PC-9 (cell line): Measurements from ENCODE around the gene PHKG2. TPM values are rescaled to one million over a fixed set of nuclear protein-coding genes. Genes with fewer than 3 reads are reported as not detected.

ENCODE experiments used
- BruUV-seq: library from RNA; stranded (reverse); fragments of 400-500 nt; replicated peaks from 2 replicates; lab custom pipeline; 2021; lab: Mats Ljungman, UMichigan
- CTCF ChIA-PET: fragments of 300-600 bp; sonication (Branson Sonifier 250); formaldehyde crosslinking; loops from one replicate; lab custom pipeline; 2022; ENCODE audit warnings: antibody characterized with exemption; lab: Charles Lee
- POLR2A ChIA-PET: fragments of 300-600 bp; sonication (Branson Sonifier 250); formaldehyde crosslinking; loops from one replicate; lab custom pipeline; 2022; ENCODE audit warnings: antibody characterized with exemption; ENCODE audit not compliant: unreplicated experiment; lab: Charles Lee
- DNase-seq, 2 experiments: peaks; one replicate each; pipeline versions ENCODE4 v3.0.0 to v3.0.0-alpha.2; 2015 to 2022; ENCODE audit warnings: mixed read lengths in 1 of 2
- H2AFZ ChIP-seq: fragments of 200-600 bp; sonication (generic); 2 replicates; pipeline ENCODE4 v1.8.1; 2017; ENCODE audit warnings: antibody characterized with exemption
- H3F3A ChIP-seq: fragments of 200-600 bp; sonication (generic); 2 replicates; pipeline ENCODE4 v1.8.1; 2017; ENCODE audit warnings: antibody characterized with exemption, mild to moderate bottlenecking, low read depth; ENCODE audit not compliant: insufficient read depth
- H3K27ac ChIP-seq: fragments of 200-600 bp; sonication (generic); 2 replicates; pipeline ENCODE4 v1.6.1; 2016; ENCODE audit warnings: mixed run types
- H3K27me3 ChIP-seq: fragments of 200-600 bp; sonication (generic); 2 replicates; pipeline ENCODE4 v1.6.1; 2016; ENCODE audit warnings: low read depth, mixed run types; ENCODE audit not compliant: insufficient read depth
- H3K36me3 ChIP-seq: fragments of 200-600 bp; sonication (generic); 2 replicates; pipeline ENCODE4 v1.6.1; 2016; ENCODE audit warnings: low read depth, mixed run types
- H3K4me1 ChIP-seq: fragments of 200-600 bp; sonication (generic); replicated peaks from 2 replicates; pipeline ENCODE4 v1.6.1; 2016; ENCODE audit warnings: mixed run types; ENCODE audit not compliant: insufficient read depth
- H3K4me2 ChIP-seq: fragments of 200-600 bp; sonication (generic); 2 replicates; pipeline ENCODE4 v1.6.1; 2017; ENCODE audit warnings: mixed run types
- H3K4me3 ChIP-seq: fragments of 200-600 bp; sonication (generic); 2 replicates; pipeline ENCODE4 v1.6.1; 2016; ENCODE audit warnings: mixed run types
- H3K79me2 ChIP-seq: fragments of 200-600 bp; sonication (generic); 2 replicates; pipeline ENCODE4 v1.6.1; 2017; ENCODE audit warnings: low read depth, mixed run types
- H3K9me2 ChIP-seq: fragments of 200-600 bp; sonication (generic); 2 replicates; pipeline ENCODE4 v1.8.1; 2017; ENCODE audit warnings: mild to moderate bottlenecking; ENCODE audit not compliant: insufficient read depth
- H3K9me3 ChIP-seq: fragments of 200-600 bp; sonication (generic); 2 replicates; pipeline ENCODE4 v1.8.1; 2016; ENCODE audit warnings: low read depth; ENCODE audit not compliant: insufficient read depth
- H4K20me1 ChIP-seq: fragments of 200-600 bp; sonication (generic); 2 replicates; pipeline ENCODE4 v1.8.1; 2017; ENCODE audit not compliant: insufficient read depth
- CTCF ChIP-seq: fragments of 200-600 bp; sonication (generic); conservative IDR thresholded peaks from 2 replicates; pipeline ENCODE4 v1.6.1; 2017; ENCODE audit warnings: mixed run types, antibody characterized with exemption, mild to moderate bottlenecking, moderate library complexity
- EZH2 ChIP-seq: fragments of 200-600 bp; sonication (generic); IDR thresholded peaks from 2 replicates; pipeline ENCODE4 v1.8.0; 2017; ENCODE audit warnings: antibody characterized with exemption, low read depth
- intact Hi-C: fragments of 100-400 bp; cut with micrococcal nuclease; formaldehyde crosslinking; loops from one replicate; pipeline ENCODE4 v1.10.0; 2022; ENCODE audit not compliant: unreplicated experiment
- total RNA-seq: library from RNA; stranded (reverse); gene quantifications from 2 replicates; pipeline ENCODE4 v1.2.3, GENCODE V29; 2021

The PHKG2 gene
- total RNA-seq, 1 experiment from 2014 or later: 66.1 TPM

- no peak overlapping the region for H3K27ac ChIP-seq
- peaks cover 16% of the 10 kb centered on the region for H3K36me3 ChIP-seq
- peaks cover 3% of the 10 kb centered on the region for H3K79me2 ChIP-seq
- no TSS peak for BruUV-seq
- no peaks in the 10 kb centered on the region for H3K27me3 ChIP-seq
- H3K4me1 ChIP-seq: peaks cover 8% of the 10 kb centered on the region; the same call in 1 of the 2 replicates
- intact Hi-C loops: loop anchor here (5.0 kb wide), 2 partner anchors 32 to 38 kb away; a partner anchor contains a TSS
- H2AFZ ChIP-seq: no peak overlapping the region
- 0 out of 2 replicates have a peak, but pooled peaks cover 3% of the 10 kb centered on the region for H4K20me1 ChIP-seq
- peak overlapping the region; percentile 93 for H3K4me2 ChIP-seq
- H3K9me3 ChIP-seq: no peaks in the 10 kb centered on the region
- peaks cover 44% of the 10 kb centered on the region; the same call in 1 of the 2 replicates for H3F3A ChIP-seq
- ChIA-PET POLR2A (interaction anchor here (0.6 to 1.5 kb wide), 4 partner anchors 26 to 43 kb away, joined by 3 to 6 read pairs (median 4); partner anchors contain the start of gene PHKG2), CTCF (interaction anchor here (0.9 kb wide), 1 partner anchor 167 kb away, joined by 4 read pairs; no protein-coding TSS in a partner anchor)
- TF ChIP-seq CTCF (no peak), EZH2 (no peak)
- H3K9me2 ChIP-seq: no peaks in the 10 kb centered on the region
- no peak for DNase-seq
- peak overlapping the region; percentile 84; the same call in 1 of the 2 replicates for H3K4me3 ChIP-seq
Measured at GRCh38 chr16:30774367-30775130, 26.3 kb downstream of the PHKG2 start.

- peaks cover 45% of the 10 kb centered on the region; the same call in 1 of the 2 replicates for H3F3A ChIP-seq
- H3K4me3 ChIP-seq: peak overlapping the region; percentile 84
- peak overlapping the region; percentile 93 for H3K4me2 ChIP-seq
- peaks cover 3% of the 10 kb centered on the region for H3K79me2 ChIP-seq
- peaks cover 13% of the 10 kb centered on the region; the same call in 1 of the 2 replicates for H3K36me3 ChIP-seq
- no peak overlapping the region for H3K27ac ChIP-seq
- no TSS peak for BruUV-seq
- 0 out of 2 replicates have a peak, but pooled peaks cover 3% of the 10 kb centered on the region for H4K20me1 ChIP-seq
- no peak overlapping the region for H2AFZ ChIP-seq
- TF ChIP-seq EZH2: no peak
- TF ChIP-seq CTCF: no peak
- DNase-seq: no peak
- POLR2A ChIA-PET: interaction anchor here (0.6 to 1.5 kb wide), 3 partner anchors 27 to 42 kb away, joined by 4 to 6 read pairs (median 5); partner anchors contain the start of gene PHKG2
- no peaks in the 10 kb centered on the region for H3K9me2 ChIP-seq
- no peaks in the 10 kb centered on the region for H3K27me3 ChIP-seq
- intact Hi-C loops: loop anchor here (5.0 kb wide), 2 partner anchors 33 to 37 kb away; a partner anchor contains a TSS
- peaks cover 8% of the 10 kb centered on the region; the same call in 1 of the 2 replicates for H3K4me1 ChIP-seq
- CTCF ChIA-PET: interaction anchor here (0.9 kb wide), 1 partner anchor 167 kb away, joined by 4 read pairs; no protein-coding TSS in a partner anchor
- no peaks in the 10 kb centered on the region for H3K9me3 ChIP-seq
Measured at GRCh38 chr16:30775131-30775391, 26.8 kb downstream of the PHKG2 start.

DNA sequence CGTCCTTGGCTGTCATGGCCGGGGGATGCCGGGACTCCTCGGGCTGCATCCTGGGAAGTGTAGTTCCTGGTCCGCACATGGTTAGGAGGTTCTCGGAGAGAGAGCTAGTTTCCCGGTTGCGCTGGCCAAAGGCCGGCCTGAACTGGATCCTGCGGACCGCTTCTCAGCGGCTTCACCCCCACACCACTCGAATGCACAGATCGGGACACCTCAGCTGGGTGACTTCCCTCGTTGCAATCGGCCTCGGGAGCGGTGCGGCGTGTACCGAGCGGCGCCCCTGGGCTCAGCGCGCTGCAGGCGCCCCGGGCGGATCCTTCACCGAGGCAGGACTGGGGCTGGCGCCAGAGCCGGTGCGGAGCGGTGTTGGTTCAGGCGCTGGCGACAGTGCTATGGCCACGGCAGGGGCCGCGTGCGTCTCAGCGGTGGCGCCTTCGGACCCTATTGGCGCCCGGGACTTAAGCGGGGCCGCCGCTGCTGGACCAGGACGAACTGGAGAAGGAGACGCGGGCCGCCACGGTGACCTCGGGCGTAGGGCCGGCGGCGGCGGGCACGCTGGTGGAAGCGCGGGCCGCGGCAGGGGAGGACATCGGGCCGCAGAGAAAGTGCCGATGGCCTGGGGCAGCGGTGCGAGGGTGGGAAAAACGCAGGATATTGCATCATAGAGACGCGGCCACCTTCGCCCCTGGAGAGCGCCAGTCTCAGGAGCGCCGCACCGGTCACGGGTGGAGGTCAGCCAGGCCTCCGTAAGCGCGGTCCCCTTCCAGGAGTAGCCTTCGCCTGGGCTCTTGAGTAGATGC, 27.4 kb downstream of the PHKG2 start:
- peaks cover 3% of the 10 kb centered on the region for H3K79me2 ChIP-seq
- H3K4me2 ChIP-seq: peak overlapping the region; percentile 93
- TF ChIP-seq CTCF: no peak; the same call in 1 of the 2 replicates
- TF ChIP-seq EZH2: no peak
- DNase-seq: peak; percentile 71 to 79
- ChIA-PET POLR2A (interaction anchor here (0.6 to 1.5 kb wide), 5 partner anchors 27 to 662 kb away, joined by 4 to 6 read pairs (median 4); partner anchors contain the start of gene PHKG2), CTCF (interaction anchor here (0.9 kb wide), 1 partner anchor 166 kb away, joined by 4 read pairs; no protein-coding TSS in a partner anchor)
- H3K27me3 ChIP-seq: no peaks in the 10 kb centered on the region
- H3K4me1 ChIP-seq: peaks cover 8% of the 10 kb centered on the region; the same call in 1 of the 2 replicates
- peak overlapping the region; percentile 79 for H2AFZ ChIP-seq
- H4K20me1 ChIP-seq: 0 out of 2 replicates have a peak, but pooled peaks cover 3% of the 10 kb centered on the region
- peak overlapping the region; percentile 84 for H3K4me3 ChIP-seq
- peak overlapping the region; percentile 73 for H3K27ac ChIP-seq
- H3K36me3 ChIP-seq: peaks cover 8% of the 10 kb centered on the region; the same call in 1 of the 2 replicates
- no peaks in the 10 kb centered on the region for H3K9me2 ChIP-seq
- H3K9me3 ChIP-seq: no peaks in the 10 kb centered on the region
- BruUV-seq: no TSS peak
- intact Hi-C loops: loop anchor here (5.0 kb wide), 2 partner anchors 33 to 37 kb away; a partner anchor contains a TSS
- H3F3A ChIP-seq: peaks cover 43% of the 10 kb centered on the region; the same call in 1 of the 2 replicates
